MM.1S (cell line): ENCODE data around the gene ACYP2.
"Not testable (repeated sequence)": the region's sequence is repeated elsewhere in the genome, so short reads cannot be mapped to it uniquely, and the experiment has no call there.

Experiments used
- DNase-seq: peaks from one replicate; pipeline ENCODE4 v3.0.0-alpha.2; 2015
- H2AFZ ChIP-seq: fragments of 300-600 bp; sonication (generic); 2 replicates; pipeline ENCODE4 v1.6.0; 2016; ENCODE audit warnings: antibody characterized with exemption, low read length
- H3F3A ChIP-seq: fragments of 300-600 bp; sonication (generic); 2 replicates; pipeline ENCODE4 v1.6.1; 2016; ENCODE audit warnings: mild to moderate bottlenecking, antibody characterized with exemption, low read length, moderate library complexity, mixed read lengths; ENCODE audit not compliant: insufficient read depth
- H3K27ac ChIP-seq: fragments of 300-600 bp; sonication (generic); 2 replicates; pipeline ENCODE4 v1.5.1; 2016; ENCODE audit warnings: mild to moderate bottlenecking, low read length
- H3K27me3 ChIP-seq: fragments of 300-600 bp; sonication (generic); replicated peaks from 2 replicates; pipeline ENCODE4 v1.6.0; 2016; ENCODE audit warnings: low read length; ENCODE audit not compliant: insufficient read depth
- H3K36me3 ChIP-seq: fragments of 300-600 bp; sonication (generic); replicated peaks from 2 replicates; pipeline ENCODE4 v1.6.1; 2016; ENCODE audit warnings: mild to moderate bottlenecking, low read length, mixed read lengths; ENCODE audit not compliant: insufficient read depth
- H3K4me1 ChIP-seq: fragments of 300-600 bp; sonication (generic); 2 replicates; pipeline ENCODE4 v1.6.1; 2016; ENCODE audit warnings: low read length, mixed read lengths
- H3K4me2 ChIP-seq: fragments of 300-600 bp; sonication (generic); 2 replicates; pipeline ENCODE4 v1.6.0; 2016; ENCODE audit warnings: low read depth, low read length
- H3K4me3 ChIP-seq: fragments of 300-600 bp; sonication (generic); 2 replicates; pipeline ENCODE4 v1.5.1; 2016; ENCODE audit warnings: low read length, mixed read lengths
- H3K79me2 ChIP-seq: fragments of 300-600 bp; sonication (generic); 2 replicates; pipeline ENCODE4 v1.6.1; 2016; ENCODE audit warnings: mixed run types, low read length, mixed read lengths
- H3K9ac ChIP-seq: fragments of 300-600 bp; sonication (generic); 2 replicates; pipeline ENCODE4 v1.6.1; 2016; ENCODE audit warnings: low read length, mixed read lengths
- H3K9me2 ChIP-seq: fragments of 300-600 bp; sonication (generic); replicated peaks from 2 replicates; pipeline ENCODE4 v1.6.1; 2016; ENCODE audit warnings: mild to moderate bottlenecking, low read length, mixed read lengths; ENCODE audit not compliant: insufficient read depth
- H3K9me3 ChIP-seq: fragments of 300-600 bp; sonication (generic); replicated peaks from 2 replicates; pipeline ENCODE4 v1.6.1; 2016; ENCODE audit warnings: mild to moderate bottlenecking, low read length, mixed read lengths; ENCODE audit not compliant: insufficient read depth
- H4K20me1 ChIP-seq: fragments of 300-600 bp; sonication (generic); 2 replicates; pipeline ENCODE4 v1.6.1; 2016; ENCODE audit warnings: mild to moderate bottlenecking, low read length, moderate library complexity, mixed read lengths; ENCODE audit not compliant: insufficient read depth
- CTCF ChIP-seq: fragments of 300-600 bp; sonication (generic); IDR thresholded peaks from 2 replicates; pipeline ENCODE4 v1.5.1; 2016; ENCODE audit warnings: antibody characterized with exemption, low read length, mixed read lengths
- EZH2 ChIP-seq: fragments of 300-600 bp; sonication (generic); optimal IDR thresholded peaks from 2 replicates; pipeline ENCODE3; 2017; ENCODE audit warnings: low read depth, mild to moderate bottlenecking, antibody characterized with exemption, low read length, mixed read lengths
- EZH2phosphoT487 ChIP-seq: fragments of 300-600 bp; sonication (generic); IDR thresholded peaks from 2 replicates; pipeline ENCODE4 v1.6.1; 2018; ENCODE audit warnings: antibody characterized with exemption, low read length

Gene ACYP2

GRCh38 chr2:54115284-54116137, at the start of gene ACYP2:
Gene ACYP2, plus strand, starts transcription at chr2:54115615.
- Histone ChIP-seq H3K9me3 (no peaks in the 10 kb centered on the region), H3K9ac (peak within 1 kb of the TSS; percentile 99), H2AFZ (peak within 1 kb of the TSS; percentile 83)

GRCh38 chr2:54065891-54066290, 49.5 kb upstream of the ACYP2 start:
- Histone ChIP-seq H4K20me1 (no peaks in the 10 kb centered on the region), H3K27ac (no peak overlapping the region), H3K36me3 (no peaks in the 10 kb centered on the region), H3K4me2 (no peak overlapping the region), H3K9me3 (no peaks in the 10 kb centered on the region), H3K4me3 (no peak overlapping the region), H3K79me2 (no peaks in the 10 kb centered on the region), H3K9ac (no peak overlapping the region), H3K27me3 (no peaks in the 10 kb centered on the region), H3K4me1 (peaks cover 30% of the 10 kb centered on the region), H3K9me2 (no peaks in the 10 kb centered on the region), H2AFZ (no peak overlapping the region), H3F3A (no peaks in the 10 kb centered on the region)
- TF ChIP-seq CTCF, result no peak
- no peak for TF ChIP-seq EZH2phosphoT487
- TF ChIP-seq EZH2, result no peak
- no peak for DNase-seq

More at GRCh38 chr2:54115284-54116137, at the start of gene ACYP2:
- peak; percentile 87 for DNase-seq
- Histone ChIP-seq H3K9me2 (no peaks in the 10 kb centered on the region), H3K27ac (peak within 1 kb of the TSS; percentile 98), H4K20me1 (no peaks in the 10 kb centered on the region), H3K4me1 (peaks cover 3% of the 10 kb centered on the region; the same call in 1 of the 2 replicates), H3K4me3 (peak within 1 kb of the TSS; percentile 97), H3K36me3 (no peaks in the 10 kb centered on the region), H3F3A (no peaks in the 10 kb centered on the region), H3K79me2 (0 out of 2 replicates have a peak, but pooled peaks cover 7% of the 10 kb centered on the region), H3K4me2 (peak within 1 kb of the TSS; percentile 85), H3K27me3 (no peaks in the 10 kb centered on the region)
- TF ChIP-seq CTCF (peak; percentile 24; the same call in 1 of the 2 replicates), EZH2 (no peak)

- Histone ChIP-seq H3K36me3 (no peaks in the 10 kb centered on the region), H4K20me1 (no peaks in the 10 kb centered on the region), H3K4me3 (no peak overlapping the region), H3K4me1 (peaks cover 13% of the 10 kb centered on the region), H3K79me2 (no peaks in the 10 kb centered on the region), H3F3A (no peaks in the 10 kb centered on the region), H3K9me3 (no peaks in the 10 kb centered on the region), H3K9ac (no peak overlapping the region), H2AFZ (no peak overlapping the region), H3K27ac (no peak overlapping the region), H3K4me2 (no peak overlapping the region), H3K27me3 (no peaks in the 10 kb centered on the region), H3K9me2 (no peaks in the 10 kb centered on the region)
- no peak for DNase-seq
- TF ChIP-seq EZH2phosphoT487 (no peak), CTCF (no peak), EZH2 (no peak)
These were observed 47.5 kb upstream of the ACYP2 start for GRCh38 chr2:54067851-54068375.

GRCh38 chr2:54072483-54072882, 42.9 kb upstream of the ACYP2 start:
- H3K27me3 ChIP-seq, H3K79me2 ChIP-seq, H3K36me3 ChIP-seq, H3K4me1 ChIP-seq, H3F3A ChIP-seq, H3K9me3 ChIP-seq, H3K4me2 ChIP-seq, DNase-seq, H3K27ac ChIP-seq, H3K4me3 ChIP-seq, H3K9ac ChIP-seq, H2AFZ ChIP-seq, H3K9me2 ChIP-seq, H4K20me1 ChIP-seq: not testable (repeated sequence)
